Measurements from ENCODE around the gene FSIP1.

The FSIP1 gene

DNA sequence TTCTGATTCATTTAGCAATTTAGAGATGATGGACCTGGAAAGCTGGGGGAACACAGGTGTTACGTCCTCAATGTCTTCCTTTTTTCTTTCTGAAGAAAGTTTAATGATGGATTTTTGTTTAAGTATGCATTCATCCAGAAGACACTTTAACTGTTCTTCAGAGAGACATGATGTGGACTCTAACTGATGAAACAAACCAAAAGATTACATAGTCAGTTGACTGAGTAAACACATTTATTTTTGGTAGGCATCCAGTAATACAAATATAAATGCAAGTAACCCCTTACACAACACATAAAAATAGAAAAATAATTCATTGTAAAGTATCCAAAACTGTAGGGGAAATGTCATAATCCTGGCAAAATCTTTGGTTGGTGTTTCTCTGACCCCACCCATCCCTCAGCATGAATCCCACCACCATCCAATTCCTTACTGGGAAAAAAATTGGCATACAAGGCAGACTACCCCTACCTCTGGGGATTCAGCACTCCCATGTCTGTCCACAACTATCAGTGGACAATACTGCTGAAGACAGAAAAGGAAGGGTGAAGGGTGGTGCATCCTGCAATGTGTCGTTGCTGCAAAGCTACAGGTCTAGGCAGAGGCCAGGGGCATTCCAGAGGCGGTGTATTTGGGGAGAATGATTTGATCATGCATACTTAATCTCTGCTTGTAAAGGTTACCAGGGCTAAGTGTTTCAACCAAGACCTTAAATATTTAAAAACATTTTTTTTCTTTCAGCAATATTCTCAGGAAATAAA lies 164.4 kb downstream of the FSIP1 start:
- Histone ChIP-seq H3K36me3 (ENCODE audit: insufficient read depth, low read length) (no peaks in the 10 kb centered on the region), H3K27me3 (ENCODE audit: insufficient read depth, low read length) (no peaks in the 10 kb centered on the region), H3K79me2 (ENCODE audit: insufficient read depth, low read length) (no peaks in the 10 kb centered on the region), H4K20me1 (ENCODE audit: insufficient read depth, low read length) (no peaks in the 10 kb centered on the region), H3K9me2 (ENCODE audit: low read depth, low read length) (no peaks in the 10 kb centered on the region), H3K9me3 (ENCODE audit: low read length) (no peaks in the 10 kb centered on the region), H3K9ac (ENCODE audit: low read length) (no peak overlapping the region), H3K4me1 (ENCODE audit: insufficient read depth, low read length, severe bottlenecking) (no peaks in the 10 kb centered on the region), H3F3A (ENCODE audit: insufficient read depth, low read length) (no peaks in the 10 kb centered on the region), H3K27ac (ENCODE audit: low read depth, low read length, poor library complexity, severe bottlenecking) (no peak overlapping the region), H3K4me2 (ENCODE audit: low read length) (no peak overlapping the region), H2AFZ (ENCODE audit: low read length) (no peak overlapping the region), H3K4me3 (ENCODE audit: low read depth, low read length, poor library complexity, severe bottlenecking) (no peak overlapping the region)
- no peak for TF ChIP-seq EZH2 (IDR thresholded peaks at IDR 0.05; ENCODE audit: borderline replicate concordance, low read length)
- TF ChIP-seq, protein P1, sequence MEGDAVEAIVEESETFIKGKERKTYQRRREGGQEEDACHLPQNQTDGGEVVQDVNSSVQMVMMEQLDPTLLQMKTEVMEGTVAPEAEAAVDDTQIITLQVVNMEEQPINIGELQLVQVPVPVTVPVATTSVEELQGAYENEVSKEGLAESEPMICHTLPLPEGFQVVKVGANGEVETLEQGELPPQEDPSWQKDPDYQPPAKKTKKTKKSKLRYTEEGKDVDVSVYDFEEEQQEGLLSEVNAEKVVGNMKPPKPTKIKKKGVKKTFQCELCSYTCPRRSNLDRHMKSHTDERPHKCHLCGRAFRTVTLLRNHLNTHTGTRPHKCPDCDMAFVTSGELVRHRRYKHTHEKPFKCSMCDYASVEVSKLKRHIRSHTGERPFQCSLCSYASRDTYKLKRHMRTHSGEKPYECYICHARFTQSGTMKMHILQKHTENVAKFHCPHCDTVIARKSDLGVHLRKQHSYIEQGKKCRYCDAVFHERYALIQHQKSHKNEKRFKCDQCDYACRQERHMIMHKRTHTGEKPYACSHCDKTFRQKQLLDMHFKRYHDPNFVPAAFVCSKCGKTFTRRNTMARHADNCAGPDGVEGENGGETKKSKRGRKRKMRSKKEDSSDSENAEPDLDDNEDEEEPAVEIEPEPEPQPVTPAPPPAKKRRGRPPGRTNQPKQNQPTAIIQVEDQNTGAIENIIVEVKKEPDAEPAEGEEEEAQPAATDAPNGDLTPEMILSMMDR (IDR thresholded peaks at IDR 0.05; ENCODE audit: low read length) = no peak

DNA sequence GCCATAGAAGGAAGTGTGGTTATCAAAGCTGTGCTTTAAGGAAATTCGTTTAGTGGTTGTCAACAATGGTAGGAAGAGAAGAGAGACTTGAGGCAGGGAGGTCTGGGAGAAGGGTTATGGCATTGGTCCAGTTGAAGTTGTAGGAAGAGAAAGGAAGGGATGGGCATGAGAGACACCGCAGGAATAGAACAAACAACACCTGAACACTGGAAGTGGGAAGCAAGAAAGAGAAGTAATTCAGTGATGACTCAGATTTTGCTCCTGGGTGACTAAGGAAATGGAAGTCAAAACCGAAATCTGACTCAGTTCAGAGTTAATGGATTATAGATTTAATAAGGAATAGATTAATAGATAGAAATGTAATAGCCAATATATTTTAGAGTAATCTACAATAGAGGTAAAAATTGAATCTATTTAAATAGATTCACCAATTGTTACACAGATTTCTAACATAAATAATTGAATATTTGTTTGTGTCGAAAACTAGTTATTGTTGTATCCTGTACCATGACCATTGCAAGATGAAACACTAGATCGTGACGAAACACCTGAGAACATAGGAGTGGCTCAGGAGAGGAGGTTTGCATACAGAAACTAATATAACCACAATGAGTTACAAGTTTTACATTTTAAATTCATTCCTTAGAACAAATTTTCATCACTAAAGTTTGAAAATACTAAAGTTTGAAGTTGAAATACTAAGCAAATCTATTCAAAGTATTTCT lies 165.7 kb downstream of the FSIP1 start:
- H3K9me3 ChIP-seq (ENCODE audit: low read length) = no peaks in the 10 kb centered on the region
- TF ChIP-seq, protein P1 (IDR thresholded peaks at IDR 0.05; ENCODE audit: low read length) = no peak
- TF ChIP-seq EZH2 (IDR thresholded peaks at IDR 0.05; ENCODE audit: borderline replicate concordance, low read length) = no peak
- H3K4me2 ChIP-seq (ENCODE audit: low read length) = no peak overlapping the region
- no peak overlapping the region for H3K4me3 ChIP-seq (ENCODE audit: low read depth, low read length, poor library complexity, severe bottlenecking)
- no peak overlapping the region for H3K9ac ChIP-seq (ENCODE audit: low read length)
- no peaks in the 10 kb centered on the region for H3F3A ChIP-seq (ENCODE audit: insufficient read depth, low read length)
- H3K27me3 ChIP-seq (ENCODE audit: insufficient read depth, low read length) = no peaks in the 10 kb centered on the region
- no peak overlapping the region for H3K27ac ChIP-seq (ENCODE audit: low read depth, low read length, poor library complexity, severe bottlenecking)
- no peaks in the 10 kb centered on the region for H3K9me2 ChIP-seq (ENCODE audit: low read depth, low read length)
- no peaks in the 10 kb centered on the region for H3K79me2 ChIP-seq (ENCODE audit: insufficient read depth, low read length)
- no peaks in the 10 kb centered on the region for H3K4me1 ChIP-seq (ENCODE audit: insufficient read depth, low read length, severe bottlenecking)
- H2AFZ ChIP-seq (ENCODE audit: low read length) = no peak overlapping the region
- H3K36me3 ChIP-seq (ENCODE audit: insufficient read depth, low read length) = no peaks in the 10 kb centered on the region
- H4K20me1 ChIP-seq (ENCODE audit: insufficient read depth, low read length) = no peaks in the 10 kb centered on the region

DNA sequence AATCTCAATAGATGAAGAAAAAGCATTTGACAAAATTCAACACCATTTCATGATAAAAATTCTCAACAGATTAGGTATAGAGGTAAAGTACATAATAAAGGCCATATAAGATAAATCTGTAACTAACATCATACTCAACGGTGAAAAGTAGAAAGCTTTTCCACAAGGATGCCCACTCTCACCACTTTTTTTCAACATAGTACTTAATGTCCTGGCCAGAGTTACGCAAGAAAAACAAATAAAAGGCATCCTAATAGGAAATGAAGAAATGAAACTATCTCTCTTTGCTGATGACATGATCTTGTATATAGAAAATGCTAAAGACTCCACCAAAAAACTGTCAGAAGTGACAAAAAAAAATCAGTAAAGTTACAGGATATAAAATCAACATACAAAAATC lies 168.8 kb downstream of the FSIP1 start:
- no peaks in the 10 kb centered on the region for H3K36me3 ChIP-seq (ENCODE audit: insufficient read depth, low read length)
- no peaks in the 10 kb centered on the region for H3K27me3 ChIP-seq (ENCODE audit: insufficient read depth, low read length)
- TF ChIP-seq, protein P1 (IDR thresholded peaks at IDR 0.05; ENCODE audit: low read length) = no peak
- no peak for TF ChIP-seq EZH2 (IDR thresholded peaks at IDR 0.05; ENCODE audit: borderline replicate concordance, low read length)
- H3K79me2 ChIP-seq (ENCODE audit: insufficient read depth, low read length) = no peaks in the 10 kb centered on the region
- H3K9me3 ChIP-seq (ENCODE audit: low read length) = peaks cover 3% of the 10 kb centered on the region; the same call in 1 of the 2 replicates
- H3K4me3 ChIP-seq (ENCODE audit: low read depth, low read length, poor library complexity, severe bottlenecking) = no peak overlapping the region
- no peak overlapping the region for H3K4me2 ChIP-seq (ENCODE audit: low read length)
- H3K27ac ChIP-seq (ENCODE audit: low read depth, low read length, poor library complexity, severe bottlenecking) = no peak overlapping the region
- H3F3A ChIP-seq (ENCODE audit: insufficient read depth, low read length) = no peaks in the 10 kb centered on the region
- no peaks in the 10 kb centered on the region for H3K4me1 ChIP-seq (ENCODE audit: insufficient read depth, low read length, severe bottlenecking)
- H4K20me1 ChIP-seq (ENCODE audit: insufficient read depth, low read length) = no peaks in the 10 kb centered on the region; the same call in 1 of the 2 replicates
- H3K9me2 ChIP-seq (ENCODE audit: low read depth, low read length) = no peaks in the 10 kb centered on the region
- H3K9ac ChIP-seq (ENCODE audit: low read length) = no peak overlapping the region
- H2AFZ ChIP-seq (ENCODE audit: low read length) = no peak overlapping the region
